Adrenal gland (tissue), 12 donors: Measurements from ENCODE around the gene SAMD13. TPM values are rescaled to one million over a fixed set of nuclear protein-coding genes. Genes with fewer than 3 reads are reported as not detected.

Experiments used
- DNase-seq, 7 donors: peaks; one replicate each; pipeline ENCODE4 v3.0.0-alpha.2; 2019 to 2020
- H3K27ac ChIP-seq, 5 donors: fragments of 200-600 bp; sonication (generic) in 4 of 5; 1 replicate in 3 of 5; 2 replicates in 2 of 5; pipeline versions ENCODE4 v1.5.1 to v1.8.0; 2016 to 2020; ENCODE audit warnings: mild to moderate bottlenecking in 1 of 5
- H3K27me3 ChIP-seq: fragments of 200-600 bp; 2 replicates; pipeline ENCODE4 v1.8.0; 2021
- H3K36me3 ChIP-seq, 2 donors: fragments of 200-600 bp; replicated peaks in 1 of 2; 1 replicate in 1 of 2; 2 replicates in 1 of 2; pipeline versions ENCODE4 v1.5.1 to v1.8.0; 2018 to 2022
- H3K4me1 ChIP-seq, 2 donors: fragments of 200-600 bp; replicated peaks in 1 of 2; 1 replicate in 1 of 2; 2 replicates in 1 of 2; pipeline versions ENCODE4 v1.5.1 to v1.8.0; 2018 to 2021
- H3K4me3 ChIP-seq, 4 donors: fragments of 200-600 bp; sonication (generic) in 3 of 4; one replicate each; pipeline ENCODE4 v1.5.1; 2016 to 2018
- H3K9me3 ChIP-seq, 3 donors: fragments of 200-600 bp; sonication (generic) in 1 of 3; replicated peaks in 1 of 3; 1 replicate in 2 of 3; 2 replicates in 1 of 3; pipeline versions ENCODE4 v1.5.1 to v1.8.0; 2016 to 2021
- CTCF ChIP-seq, 6 experiments: fragments of 450-650 bp in 4 of 6; fragments of 200-600 bp in 2 of 6; sonication (generic) in 1 of 6; IDR thresholded peaks; 1 replicate in 5 of 6; 2 replicates in 1 of 6; pipeline versions ENCODE4 v1.5.1 to v1.8.0; 2016 to 2021; ENCODE audit warnings: antibody characterized with exemption in 6 of 6, mild to moderate bottlenecking in 2 of 6, moderate library complexity in 1 of 6
- POLR2A ChIP-seq, 2 donors: fragments of 450-650 bp; IDR thresholded peaks; one replicate each; pipeline ENCODE4 v1.6.1; 2017; ENCODE audit warnings: antibody characterized with exemption in 2 of 2, mild to moderate bottlenecking in 2 of 2, moderate library complexity in 1 of 2
- WGBS, 4 donors: extraction: QIAGEN DNeasy Blood & Tissue Kit in 2 of 4; methylation state at CpG; one replicate each; pipeline versions ENCODE4 v1.1.5 to v1.1.7; 2013 to 2017; 5-methylcytosine and 5-hydroxymethylcytosine counted together
- intact Hi-C, 2 donors: fragments of 100-400 bp; cut with DNase I; formaldehyde crosslinking; loops; one replicate each; pipeline versions ENCODE4 v1.14.1 to v1.15.0; 2022 to 2023
- polyA plus RNA-seq, 3 donors: library from polyadenylated mRNA; stranded (reverse); fragments of 200-250 nt in 2 of 3; fragments of 350-450 nt in 1 of 3; fragmentation: Illumina TruSeq in 1 of 3; extraction: RNeasy Lipid Tissue Mini Kit (QIAGEN cat#74804) in 1 of 3; gene quantifications; one replicate each; pipeline ENCODE4 v1.2.3, GENCODE V29; 2013 to 2014
- total RNA-seq, 9 donors: library from RNA; depleted of rRNA in 4 of 9; stranded (reverse); fragments of >200 nt in 4 of 9; fragments of 120-200 nt in 1 of 9; fragmentation: NEBNext Ultra II Directional in 1 of 9; extraction: Animal tissue kit (Norgen Biotek cat#: 25700) in 1 of 9; gene quantifications; one replicate each; pipeline versions ENCODE4 v1.1.0 to v1.2.4, GENCODE V29; 2013 to 2023
- donor health status: healthy with polysubstance abuse.
- donor health status: Bipolar disorder and iron deficiency.
- donor health status: DM: yes; HTN: yes; CAD: no.
- donor health status: DM: no; HTN: no; CAD: no.
- donor health status: DM: no; HTN: no; CAD: no.
- donor health status: DM: yes; HTN: yes; CAD: no.

The SAMD13 gene
- total and polyA plus RNA-seq, 12 donors, result 1.0 to 8.0 (median 3.4) TPM

DNA sequence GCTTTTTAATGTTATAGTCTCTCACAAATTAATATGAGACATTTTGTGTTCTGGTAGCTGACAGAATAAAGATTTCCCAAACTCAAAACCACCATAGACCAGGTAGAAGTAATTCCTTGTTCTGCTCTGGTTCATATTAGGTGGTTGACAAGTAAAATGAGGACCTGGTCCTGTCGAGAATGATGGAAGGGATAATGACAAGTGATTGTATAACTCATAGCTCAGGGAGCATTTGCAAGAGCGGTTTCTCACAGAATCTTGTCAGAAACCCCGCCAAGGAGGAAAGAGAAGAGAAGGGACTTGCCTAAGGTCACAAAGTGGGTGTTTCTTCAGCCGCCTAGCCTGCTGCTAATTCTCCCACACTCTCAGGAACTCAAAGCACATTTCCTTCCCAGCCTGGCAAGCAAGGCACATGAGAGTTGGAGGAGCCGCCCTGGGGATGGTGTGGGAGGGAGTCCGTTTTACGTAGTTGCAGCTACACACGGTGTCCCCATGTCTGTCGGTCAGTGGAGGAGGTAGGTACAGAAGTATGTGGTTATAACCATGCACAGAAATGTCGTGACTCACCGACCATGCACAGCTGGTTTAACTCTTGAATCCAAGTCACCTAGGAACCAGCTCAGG is 46.5 kb downstream of the SAMD13 start:
- H3K27ac ChIP-seq, result no peak overlapping the region
- intact Hi-C loops, result no loop called here
- no peak for TF ChIP-seq POLR2A (IDR thresholded peaks at IDR 0.05)
- no peak for TF ChIP-seq CTCF (IDR thresholded peaks at IDR 0.05)
- no peaks in the 10 kb centered on the region for H3K9me3 ChIP-seq
- WGBS, 4 donors, result 87 to 93% (median 89%) methylated on average over 11 of the region's 11 CpGs
- H3K36me3 ChIP-seq, result no peaks in the 10 kb centered on the region
- H3K4me1 ChIP-seq, result peaks cover 1 to 13% of the 10 kb centered on the region in 2 donors
- no peaks in the 10 kb centered on the region for H3K27me3 ChIP-seq
- no peak for DNase-seq
- H3K4me3 ChIP-seq, result no peak overlapping the region

DNA sequence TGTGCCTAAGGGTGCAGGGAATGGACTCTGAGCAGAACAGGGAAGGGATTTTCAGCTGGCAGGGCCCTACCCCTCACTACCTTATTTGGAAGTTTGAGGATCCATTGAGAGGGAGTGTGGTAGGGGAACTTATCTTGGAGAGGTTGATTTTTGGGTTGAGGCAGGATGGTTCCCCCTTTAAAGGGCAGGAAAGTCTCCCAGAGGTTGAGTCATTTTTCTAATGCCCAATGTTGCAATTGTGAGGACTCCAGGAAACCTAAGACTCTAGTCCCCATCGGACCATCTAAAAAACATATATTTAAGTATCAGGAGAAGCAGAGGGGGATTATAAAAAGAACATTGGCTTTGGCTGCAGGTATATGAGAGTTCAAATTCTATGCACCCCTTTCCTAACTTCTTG is 47.3 kb downstream of the SAMD13 start:
- Histone ChIP-seq H3K27ac (no peak overlapping the region), H3K4me3 (no peak overlapping the region), H3K36me3 (no peaks in the 10 kb centered on the region), H3K27me3 (no peaks in the 10 kb centered on the region), H3K4me1 (peaks cover 9 to 20% of the 10 kb centered on the region in 2 donors), H3K9me3 (no peaks in the 10 kb centered on the region)
- intact Hi-C loops, result no loop called here
- 86 to 100% (median 97%) methylated on average over 1 of the region's 1 CpG for whole genome bisulfite sequencing, 4 donors
- no peak for DNase-seq
- TF ChIP-seq POLR2A (IDR thresholded peaks at IDR 0.05), result no peak
- no peak for TF ChIP-seq CTCF (IDR thresholded peaks at IDR 0.05)

GRCh38 chr1:84350104-84350503 is 48.6 kb downstream of the SAMD13 start:
- intact Hi-C loops, result no loop called here
- WGBS, 4 donors, result 59 to 65% (median 61%) methylated on average over 3 of the region's 3 CpGs
- Histone ChIP-seq H3K27me3 (no peaks in the 10 kb centered on the region), H3K4me1 (peaks cover 12 to 28% of the 10 kb centered on the region in 2 donors), H3K36me3 (no peaks in the 10 kb centered on the region), H3K4me3 (no peak overlapping the region), H3K27ac (no peak overlapping the region), H3K9me3 (no peaks in the 10 kb centered on the region)
- no peak for TF ChIP-seq POLR2A (IDR thresholded peaks at IDR 0.05)
- TF ChIP-seq CTCF (IDR thresholded peaks at IDR 0.05), result no peak
- no peak for DNase-seq

GRCh38 chr1:84350550-84350949 is 49.0 kb downstream of the SAMD13 start:
- Histone ChIP-seq H3K4me3 (no peak overlapping the region), H3K4me1 (peaks cover 12 to 28% of the 10 kb centered on the region in 2 donors), H3K27ac (no peak overlapping the region), H3K36me3 (no peaks in the 10 kb centered on the region), H3K27me3 (no peaks in the 10 kb centered on the region), H3K9me3 (no peaks in the 10 kb centered on the region)
- intact Hi-C loops, result no loop called here
- WGBS, 4 donors, result 89 to 98% (median 90%) methylated on average over 3 of the region's 3 CpGs
- no peak for TF ChIP-seq CTCF (IDR thresholded peaks at IDR 0.05)
- no peak for TF ChIP-seq POLR2A (IDR thresholded peaks at IDR 0.05)
- DNase-seq, result no peak
